Raji (cell line): ENCODE measurements around the gene CHP1.

Source experiments
- POLR2A ChIP-seq: IDR thresholded peaks from 2 replicates; pipeline ENCODE4 v1.6.1; 2011; ENCODE audit warnings: low read depth, low read length, control low read depth; ENCODE audit not compliant: insufficient read depth

Gene CHP1

DNA sequence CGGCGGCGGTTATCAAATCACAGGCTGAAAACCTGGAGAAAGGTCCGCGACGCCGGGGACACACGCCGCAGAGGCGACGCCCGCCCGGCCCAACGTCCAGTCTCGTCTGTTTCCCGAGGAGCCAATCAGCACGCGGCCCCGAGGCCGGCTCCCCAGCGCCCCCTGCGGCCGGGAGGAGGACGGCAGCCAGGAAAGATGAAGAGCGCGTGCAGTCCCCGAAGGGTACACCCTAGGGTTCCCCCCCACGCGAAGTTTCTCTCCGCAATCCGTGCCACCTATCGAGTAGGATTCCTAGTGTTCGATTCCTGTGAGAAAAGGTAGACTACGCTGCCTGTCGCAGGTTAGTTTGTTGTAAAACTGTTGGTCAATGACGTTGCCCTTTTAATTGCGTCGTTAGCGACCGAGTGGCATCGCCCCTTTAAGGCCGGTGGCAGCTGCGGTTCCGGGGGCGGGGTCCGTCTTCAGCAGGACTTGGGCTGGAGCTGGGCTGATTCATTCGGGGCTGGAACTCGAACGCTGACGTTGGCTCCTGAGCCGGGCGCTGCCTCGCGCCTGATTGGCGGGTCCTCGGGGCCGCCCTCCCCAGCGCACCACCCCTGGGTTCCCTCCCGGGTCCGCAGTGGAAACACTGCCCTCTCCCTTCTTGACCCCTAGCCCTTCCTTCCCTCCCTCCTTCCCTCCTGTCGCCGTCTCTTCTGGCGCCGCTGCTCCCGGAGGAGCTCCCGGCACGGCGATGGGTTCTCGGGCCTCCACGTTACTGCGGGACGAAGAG is at the start of gene CHP1, which contains the start of gene EXD1:
TSS of gene CHP1 (plus strand) at position 619 of the 772 bp plus-strand sequence. CDS start at position 734, 115 bp downstream.
TSS of gene EXD1 (minus strand) at position 108 of the 772 bp plus-strand sequence. CDS start 4,182 bp downstream, outside the sequence.
- peak; percentile 74 for TF ChIP-seq POLR2A

DNA sequence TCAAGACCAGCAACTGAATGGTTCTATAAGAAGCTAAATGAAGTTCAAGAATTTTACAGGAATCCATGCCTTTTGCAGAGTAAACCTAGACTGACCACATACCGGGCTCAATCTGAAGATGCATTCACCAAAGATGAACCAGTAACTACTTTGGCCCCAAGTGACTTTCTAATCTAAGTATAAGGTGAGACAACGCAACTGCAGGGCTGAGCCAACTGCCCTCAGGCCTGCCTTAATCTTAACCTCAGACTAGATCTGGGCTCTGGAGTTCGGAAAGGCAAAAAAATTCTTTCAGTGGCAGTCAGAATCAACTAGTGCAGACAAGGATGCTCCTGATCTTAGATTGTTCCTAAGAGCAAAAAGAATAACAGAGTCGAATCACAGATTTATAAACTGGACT is 48.8 kb upstream of the CHP1 start:
- no peak for TF ChIP-seq POLR2A

DNA sequence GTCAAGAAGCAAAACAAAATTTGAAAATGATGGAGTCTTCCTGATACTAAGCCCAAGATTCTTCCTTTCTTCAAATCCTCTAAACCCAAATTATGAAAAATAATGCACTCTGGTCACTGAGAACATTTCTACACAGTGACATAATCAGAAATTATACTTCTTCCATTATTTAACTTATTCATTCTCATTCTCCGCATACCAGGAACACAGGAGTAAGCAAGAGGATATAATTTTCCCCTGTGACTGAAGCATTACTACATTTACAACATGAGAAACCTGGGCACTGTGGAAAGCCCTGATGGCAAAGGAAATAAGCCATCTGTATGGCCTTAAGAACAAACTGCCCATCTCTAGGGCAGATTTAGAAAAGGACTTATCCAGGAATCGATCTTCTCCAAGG is 47.5 kb upstream of the CHP1 start:
- no peak for TF ChIP-seq POLR2A

DNA sequence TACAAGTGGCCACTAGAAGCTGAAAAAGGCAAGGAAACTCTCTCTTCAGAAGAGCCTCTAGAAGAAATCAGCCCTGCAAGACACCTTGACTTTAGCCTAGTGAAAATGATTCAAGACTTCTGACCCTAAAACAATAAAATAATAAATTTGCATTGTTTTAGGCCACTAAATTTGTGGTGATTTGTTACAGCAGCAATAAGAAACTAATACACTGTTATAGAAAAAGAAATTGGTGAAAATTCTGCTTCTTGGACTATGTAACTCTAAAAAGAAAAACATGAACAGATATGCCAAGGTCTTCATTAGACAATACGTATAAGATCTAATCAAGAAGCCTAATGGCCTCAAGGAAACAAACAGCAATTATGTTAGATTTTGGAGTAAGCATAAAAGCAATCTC is 36.6 kb upstream of the CHP1 start:
- TF ChIP-seq POLR2A, result no peak

GRCh38 chr15:41199470-41199869 is 31.6 kb upstream of the CHP1 start:
- no peak for TF ChIP-seq POLR2A

DNA sequence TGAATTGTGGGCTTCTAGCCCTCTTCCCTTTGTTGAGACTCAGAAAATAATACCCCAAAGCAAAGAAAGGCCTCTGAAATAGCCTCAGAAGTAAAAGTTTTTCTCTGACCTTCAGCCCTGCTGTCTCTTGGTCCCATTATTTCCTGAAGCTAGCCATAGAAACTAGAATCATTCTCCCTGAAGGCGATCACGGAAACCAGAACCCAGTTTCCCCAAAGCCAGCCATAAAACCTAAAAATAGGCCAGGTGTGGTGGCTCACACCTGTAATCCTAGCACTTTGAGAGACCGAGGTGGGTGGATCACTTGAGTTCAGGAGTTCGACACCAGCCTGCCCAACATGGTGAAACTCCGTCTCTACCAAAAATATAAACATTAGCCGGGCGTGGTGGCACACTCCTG is 27.7 kb upstream of the CHP1 start:
- TF ChIP-seq POLR2A, result no peak

DNA sequence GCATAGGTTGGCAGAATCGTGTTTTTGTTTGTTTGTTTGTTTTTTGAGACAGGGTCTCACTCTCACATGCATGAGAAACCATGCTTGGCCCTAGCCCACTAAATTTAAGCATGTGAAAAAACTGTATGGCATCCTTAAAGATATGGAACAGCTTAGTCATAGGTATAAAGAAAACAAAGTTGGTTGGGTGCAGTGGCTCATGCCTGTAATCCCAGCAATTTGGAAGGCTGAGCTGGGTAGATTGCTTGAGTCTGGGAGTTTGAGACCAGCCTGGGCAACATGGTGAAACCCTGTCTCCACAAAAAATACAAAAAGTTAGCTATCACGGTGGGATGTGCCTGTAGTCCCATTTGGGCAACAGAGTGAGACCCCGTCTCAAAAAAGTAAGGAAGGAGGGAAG is 25.8 kb upstream of the CHP1 start:
- TF ChIP-seq POLR2A, result no peak

DNA sequence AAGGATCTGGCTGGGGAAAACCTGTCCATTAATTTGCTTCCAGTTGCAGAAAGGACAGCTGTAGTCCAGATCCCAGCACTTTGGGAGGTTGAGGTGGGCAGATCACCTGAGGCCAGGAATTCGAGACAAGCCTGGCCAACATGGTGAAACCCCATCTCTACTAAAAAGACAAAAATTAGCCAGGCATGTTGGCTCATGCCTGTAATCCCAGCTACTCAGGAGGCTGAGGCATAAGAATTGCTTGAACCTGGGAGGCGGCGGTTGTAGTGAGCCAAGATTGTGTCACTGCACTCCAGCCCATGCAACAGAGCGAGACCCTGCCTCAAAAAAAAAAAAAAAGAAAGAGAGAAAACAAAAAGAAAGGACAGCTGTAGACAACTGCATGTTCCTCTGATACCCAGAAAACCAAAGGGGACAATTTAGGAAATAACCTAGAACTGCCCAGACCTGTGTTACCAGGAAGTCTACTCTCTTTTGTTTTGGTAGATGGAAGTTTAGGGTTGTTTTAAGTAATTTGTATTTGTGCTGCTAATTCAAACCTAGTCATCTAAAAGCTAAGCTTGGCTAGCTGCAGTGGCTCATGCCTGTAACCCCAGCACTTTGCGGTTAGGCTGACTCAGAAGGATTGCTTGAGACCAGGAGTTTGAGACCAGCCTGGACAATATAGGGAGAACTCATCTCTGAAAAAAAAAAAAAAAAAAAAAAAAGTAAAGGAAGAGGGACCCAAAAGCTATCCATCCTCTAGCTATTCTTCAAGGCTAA is 23.2 kb upstream of the CHP1 start:
- no peak for TF ChIP-seq POLR2A

- TF ChIP-seq POLR2A, result no peak
These were observed 15.4 kb upstream of the CHP1 start for GRCh38 chr15:41215708-41216107.

- TF ChIP-seq POLR2A, result no peak
These were observed 12.2 kb upstream of the CHP1 start for GRCh38 chr15:41218851-41219250.

DNA sequence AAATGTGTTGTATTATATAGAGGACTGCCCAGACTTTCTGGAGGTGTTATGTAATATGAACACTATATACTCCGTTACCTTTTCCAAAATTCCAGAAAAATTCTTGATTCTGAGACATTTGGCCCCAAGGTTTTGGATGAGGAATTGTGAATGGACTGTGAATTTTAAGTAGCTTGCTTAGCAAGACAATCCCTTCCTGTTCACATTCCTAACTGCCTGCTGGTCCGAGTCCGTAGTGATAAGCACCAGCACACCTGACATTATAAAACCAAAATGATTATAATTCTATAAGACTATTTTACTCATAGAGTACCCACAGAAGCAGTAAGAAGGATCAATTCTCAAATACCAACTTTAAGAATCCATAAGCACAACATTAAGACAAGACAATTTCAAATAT is 11.7 kb upstream of the CHP1 start:
- TF ChIP-seq POLR2A, result no peak

GRCh38 chr15:41230345-41230649 is 771 bp upstream of the CHP1 start:
- TF ChIP-seq POLR2A, result no peak

- no peak for TF ChIP-seq POLR2A
These were observed 556 bp downstream of the CHP1 start for GRCh38 chr15:41231422-41232226.

GRCh38 chr15:41233367-41233771 is 2.3 kb downstream of the CHP1 start:
- TF ChIP-seq POLR2A, result no peak

GRCh38 chr15:41235929-41236328 is 4.9 kb downstream of the CHP1 start:
- no peak for TF ChIP-seq POLR2A

DNA sequence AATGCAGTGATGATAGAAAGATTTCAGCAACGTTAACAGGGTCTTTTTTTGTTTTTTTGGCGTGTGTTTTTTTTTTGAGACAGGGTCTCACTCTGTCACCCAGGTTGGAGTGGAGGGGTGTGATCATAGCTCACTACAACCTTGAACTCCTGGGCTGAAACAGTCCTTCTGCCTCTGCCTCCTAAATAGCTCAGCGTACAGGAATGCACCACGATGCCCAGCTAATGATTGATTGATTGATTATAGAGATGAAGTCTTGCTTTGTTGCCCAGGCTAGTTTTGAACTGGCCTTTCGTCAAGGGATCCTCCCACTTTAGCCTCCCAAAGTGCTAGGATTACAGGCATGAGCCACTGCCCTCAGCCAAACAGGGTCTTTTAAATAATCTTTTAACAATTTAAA is 7.0 kb downstream of the CHP1 start:
- no peak for TF ChIP-seq POLR2A

GRCh38 chr15:41241221-41241964 is 10.3 kb downstream of the CHP1 start:
- TF ChIP-seq POLR2A, result no peak
